ENCODE data around the gene IL21R.

GRCh38 chr16:27359051-27359450, 42.9 kb upstream of the IL21R start:
- no peak for TF ChIP-seq CTCF (IDR thresholded peaks at IDR 0.05; ENCODE audit: extremely low read depth in 1 of 2, insufficient read depth in 1 of 2, low read depth in 1 of 2, low read length in 2 of 2)
- no peak for TF ChIP-seq POLR2A (IDR thresholded peaks at IDR 0.05; ENCODE audit: low read depth, low read length)
- no peak for TF ChIP-seq EZH2 (IDR thresholded peaks at IDR 0.05; ENCODE audit: borderline replicate concordance, low read depth, low read length, severe bottlenecking)
- no peak for TF ChIP-seq MAX (IDR thresholded peaks at IDR 0.05; ENCODE audit: insufficient read depth, insufficient read length)
- no peak for TF ChIP-seq JUN (IDR thresholded peaks at IDR 0.05; ENCODE audit: borderline replicate concordance, insufficient read depth, insufficient read length, low read depth)
- no peak for TF ChIP-seq POLR2AphosphoS5 (IDR thresholded peaks at IDR 0.05; ENCODE audit: insufficient read depth, low read depth, low read length)
- no peak for TF ChIP-seq MYC (IDR thresholded peaks at IDR 0.05; ENCODE audit: low read depth, low read length)
- no peak for TF ChIP-seq GATA2 (IDR thresholded peaks at IDR 0.05; ENCODE audit: insufficient read depth, insufficient read length, low read depth, low read length)
